Tibial nerve (tissue), 4 donors: ENCODE data around the gene ARSG. TPM values are rescaled to one million over a fixed set of nuclear protein-coding genes. Genes with fewer than 3 reads are reported as not detected.

ENCODE experiments used
- DNase-seq, 2 donors: peaks; one replicate each; pipeline ENCODE4 v3.0.0-alpha.2; 2019; ENCODE audit warnings: low spot score in 2 of 2
- H3K27ac ChIP-seq, 4 donors: fragments of 200-600 bp; sonication (generic) in 3 of 4; one replicate each; pipeline ENCODE4 v1.5.1; 2017 to 2019; ENCODE audit warnings: mild to moderate bottlenecking in 1 of 4
- H3K27me3 ChIP-seq, 2 donors: fragments of 200-600 bp; sonication (generic) in 1 of 2; one replicate each; pipeline versions ENCODE4 v1.5.1 to v1.6.0; 2017 to 2019
- H3K36me3 ChIP-seq, 3 donors: fragments of 200-600 bp; sonication (generic); one replicate each; pipeline ENCODE4 v1.5.1; 2018 to 2019
- H3K4me1 ChIP-seq, 4 donors: fragments of 200-600 bp; sonication (generic) in 3 of 4; one replicate each; pipeline ENCODE4 v1.5.1; 2017 to 2019
- H3K4me3 ChIP-seq, 4 donors: fragments of 200-600 bp; sonication (generic) in 3 of 4; one replicate each; pipeline ENCODE4 v1.5.1; 2017 to 2019; ENCODE audit warnings: mild to moderate bottlenecking in 1 of 4, moderate library complexity in 1 of 4
- H3K9me3 ChIP-seq, 4 donors: fragments of 200-600 bp; sonication (generic) in 3 of 4; one replicate each; pipeline ENCODE4 v1.5.1; 2017 to 2019
- EP300 ChIP-seq, 2 donors: sonication (generic); formaldehyde crosslinking; IDR thresholded peaks; one replicate each; pipeline ENCODE4 v1.6.1; 2017; ENCODE audit warnings: antibody characterized with exemption in 2 of 2, mild to moderate bottlenecking in 1 of 2
- POLR2A ChIP-seq, 2 donors: fragments of 450-650 bp; IDR thresholded peaks; one replicate each; pipeline ENCODE4 v1.6.1; 2017; ENCODE audit warnings: antibody characterized with exemption in 2 of 2, mild to moderate bottlenecking in 2 of 2, moderate library complexity in 2 of 2
- WGBS, 2 donors: methylation state at CpG; one replicate each; pipeline ENCODE4 v1.1.5; 2018; 5-methylcytosine and 5-hydroxymethylcytosine counted together
- small RNA-seq: library from RNA; depleted of rRNA; stranded (forward); fragments of <200 nt; gene quantifications from one replicate; pipeline ENCODE3, GENCODE V24; 2016
- total RNA-seq, 4 donors: library from RNA; depleted of rRNA; stranded (reverse); fragments of >200 nt; gene quantifications; one replicate each; pipeline ENCODE4 v1.1.0, GENCODE V29; 2016
- TF ChIP-seq, protein P1 (sequence below), 5 experiments: fragments of 200-600 bp in 3 of 5; fragments of 450-650 bp in 2 of 5; sonication (generic) in 3 of 5; IDR thresholded peaks; one replicate each; pipeline ENCODE4 v1.5.1; 2016 to 2019; ENCODE audit warnings: antibody characterized with exemption in 5 of 5, mild to moderate bottlenecking in 3 of 5, moderate library complexity in 2 of 5

ARSG gene
- total RNA-seq, 4 donors from 2014 or later = 2.1 to 11.4 (median 4.1) TPM

DNA sequence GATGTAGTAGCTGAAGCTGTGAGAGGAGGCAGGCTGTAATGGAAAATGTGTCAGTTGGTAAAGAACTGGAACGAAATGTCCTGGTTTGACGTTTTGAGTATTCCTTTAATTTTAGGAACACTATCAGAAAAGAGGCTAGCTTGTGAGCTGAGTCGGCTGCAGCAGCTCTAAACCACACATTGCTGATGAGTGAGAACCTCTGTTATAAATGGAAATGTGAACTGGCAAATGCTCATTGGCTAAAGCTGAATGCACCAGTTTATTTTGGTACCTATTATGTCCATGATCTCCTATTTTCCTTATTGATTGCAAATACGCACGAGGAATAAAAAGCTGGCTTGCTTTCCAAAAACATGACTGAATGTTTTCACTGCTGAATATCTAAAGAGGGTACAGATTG is 177.0 kb downstream of the ARSG start:
- Histone ChIP-seq H3K27ac (no peak overlapping the region), H3K27me3 (no peaks in the 10 kb centered on the region), H3K36me3 (no peaks in the 10 kb centered on the region), H3K9me3 (no peaks in the 10 kb centered on the region), H3K4me1 (peaks cover 0 to 6% (median 0%) of the 10 kb centered on the region in 4 donors), H3K4me3 (no peak overlapping the region)
- WGBS, 2 donors = 36 to 50% methylated on average over 5 of the region's 5 CpGs
- no peak for DNase-seq
- TF ChIP-seq EP300 (IDR thresholded peaks at IDR 0.05) (no peak), POLR2A (IDR thresholded peaks at IDR 0.05) (no peak)
- TF ChIP-seq, protein P1, sequence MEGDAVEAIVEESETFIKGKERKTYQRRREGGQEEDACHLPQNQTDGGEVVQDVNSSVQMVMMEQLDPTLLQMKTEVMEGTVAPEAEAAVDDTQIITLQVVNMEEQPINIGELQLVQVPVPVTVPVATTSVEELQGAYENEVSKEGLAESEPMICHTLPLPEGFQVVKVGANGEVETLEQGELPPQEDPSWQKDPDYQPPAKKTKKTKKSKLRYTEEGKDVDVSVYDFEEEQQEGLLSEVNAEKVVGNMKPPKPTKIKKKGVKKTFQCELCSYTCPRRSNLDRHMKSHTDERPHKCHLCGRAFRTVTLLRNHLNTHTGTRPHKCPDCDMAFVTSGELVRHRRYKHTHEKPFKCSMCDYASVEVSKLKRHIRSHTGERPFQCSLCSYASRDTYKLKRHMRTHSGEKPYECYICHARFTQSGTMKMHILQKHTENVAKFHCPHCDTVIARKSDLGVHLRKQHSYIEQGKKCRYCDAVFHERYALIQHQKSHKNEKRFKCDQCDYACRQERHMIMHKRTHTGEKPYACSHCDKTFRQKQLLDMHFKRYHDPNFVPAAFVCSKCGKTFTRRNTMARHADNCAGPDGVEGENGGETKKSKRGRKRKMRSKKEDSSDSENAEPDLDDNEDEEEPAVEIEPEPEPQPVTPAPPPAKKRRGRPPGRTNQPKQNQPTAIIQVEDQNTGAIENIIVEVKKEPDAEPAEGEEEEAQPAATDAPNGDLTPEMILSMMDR (IDR thresholded peaks at IDR 0.05) = no peak

DNA sequence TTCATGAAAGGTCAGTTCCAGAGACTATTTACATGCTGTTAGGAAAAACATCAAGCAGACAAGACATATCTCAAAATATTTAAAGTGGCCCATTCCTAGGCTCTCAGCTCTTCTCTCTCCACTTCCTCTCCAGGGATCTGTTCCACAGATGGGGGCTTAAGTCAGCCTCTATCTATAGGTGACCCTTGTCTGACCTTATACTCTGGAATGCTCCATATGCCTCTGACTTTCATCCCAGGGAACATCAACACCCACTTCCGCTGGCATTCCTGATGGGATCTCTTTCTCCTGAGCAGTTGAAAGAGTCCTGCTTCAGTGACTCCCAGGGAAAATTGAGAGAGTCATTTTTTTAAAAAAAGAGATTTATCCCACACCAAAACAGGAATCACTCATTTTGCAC is 177.5 kb downstream of the ARSG start:
- Histone ChIP-seq H3K27me3 (no peaks in the 10 kb centered on the region), H3K4me1 (peaks cover 0 to 5% (median 0%) of the 10 kb centered on the region in 4 donors), H3K36me3 (no peaks in the 10 kb centered on the region), H3K27ac (no peak overlapping the region), H3K9me3 (no peaks in the 10 kb centered on the region), H3K4me3 (no peak overlapping the region)
- 83 to 86% methylated on average over 1 of the region's 1 CpG for WGBS, 2 donors
- DNase-seq = no peak
- TF ChIP-seq, protein P1 (IDR thresholded peaks at IDR 0.05) = no peak
- no peak for TF ChIP-seq EP300 (IDR thresholded peaks at IDR 0.05)
- TF ChIP-seq POLR2A (IDR thresholded peaks at IDR 0.05) = no peak

Small RNA genes lying within 50 kb of the gene (small RNA-seq; reads per million reads assigned to genes)
- gene MIR635 = not detected

Other genes with a start within 250 kb of the ARSG start
- gene AMZ2, start 43.5 kb upstream of the ARSG start, total RNA-seq = 10 to 100 TPM; 27.6 to 38.2 (median 31.7) TPM
- gene SLC16A6, start 368 bp upstream of the ARSG start, total RNA-seq = under 1 TPM in 2 of 4 donors, not detected in 2; 0.20 to 0.90 TPM
- gene WIPI1, start 166.0 kb downstream of the ARSG start, total RNA-seq = 100 to 1,000 TPM in 1 of 4 donors, 10 to 100 TPM in 3; 71.4 to 131 (median 77.2) TPM
- gene PRKAR1A, start 220.9 kb downstream of the ARSG start, total RNA-seq = 100 to 1,000 TPM; 327 to 494 (median 406) TPM